ENCODE data around the gene PTBP1.

- TF ChIP-seq RNF2 (conservative IDR thresholded peaks at IDR 0.05; ENCODE audit: low read depth) (no peak), DPF2 (CRISPR knock-in tag; IDR thresholded peaks at IDR 0.05; ENCODE audit: borderline replicate concordance, low read depth) (no peak), TCF7 (IDR thresholded peaks at IDR 0.05; ENCODE audit: low read depth) (no peak), POLR2A (IDR thresholded peaks at IDR 0.05; ENCODE audit: insufficient read depth in 1 of 2, low read depth in 2 of 2, low read length in 2 of 2) (no peak; a peak in 1 of 4 replicates), NFYB (CRISPR knock-in tag; IDR thresholded peaks at IDR 0.05) (no peak), POLR2AphosphoS5 (IDR thresholded peaks at IDR 0.05; ENCODE audit: low read depth, low read length) (no peak; the same call in 1 of the 2 replicates)
These were observed 17.2 kb downstream of the PTBP1 start for GRCh38 chr19:814152-815078.
